Naive thymus-derived CD4-positive, alpha-beta T cell (primary cell): ENCODE results near the gene CDK5RAP2. TPM values are rescaled to one million over a fixed set of nuclear protein-coding genes. Genes with fewer than 3 reads are reported as not detected.

Source experiments
- ATAC-seq: fragments of 150-1000 bp; cut with Tn5 transposase; 2 replicates; pipeline ENCODE4 v1.10.0; 2021; ENCODE audit warnings: mild to moderate bottlenecking, moderate library complexity
- CTCF ChIA-PET: fragments of 350-600 bp; sonication (Branson Sonifier 250); formaldehyde crosslinking; loops from one replicate; lab custom pipeline; 2021; ENCODE audit warnings: antibody characterized with exemption; lab: Charles Lee
- POLR2A ChIA-PET: fragments of 350-600 bp; sonication (Branson Sonifier 250); formaldehyde crosslinking; loops from one replicate; lab custom pipeline; 2021; ENCODE audit warnings: antibody characterized with exemption, inconsistent platforms; lab: Charles Lee
- DNase-seq, 9 donors: peaks; one replicate each; pipeline versions ENCODE4 v3.0.0 to v3.0.0-alpha.2; 2020 to 2022; ENCODE audit warnings: mixed read lengths in 1 of 9
- H3K27ac ChIP-seq: one replicate; pipeline ENCODE4 v1.7.0; 2013; ENCODE audit warnings: mild to moderate bottlenecking, low read depth, low read length, moderate library complexity
- H3K27me3 ChIP-seq, 2 donors: one replicate each; pipeline ENCODE4 v1.7.0; 2013; ENCODE audit warnings: low read length in 2 of 2, mild to moderate bottlenecking in 2 of 2, moderate library complexity in 2 of 2; ENCODE audit not compliant: control insufficient read depth in 2 of 2, insufficient read depth in 2 of 2
- H3K36me3 ChIP-seq, 3 experiments: 1 replicate in 2 of 3; 2 replicates in 1 of 3; pipeline ENCODE4 v1.7.0; 2013; ENCODE audit warnings: low read length in 3 of 3, mild to moderate bottlenecking in 3 of 3, moderate library complexity in 1 of 3; ENCODE audit not compliant: insufficient read depth in 3 of 3, control insufficient read depth in 2 of 3
- H3K4me1 ChIP-seq, 2 donors: one replicate each; pipeline ENCODE4 v1.7.0; 2013; ENCODE audit warnings: low read length in 2 of 2, mild to moderate bottlenecking in 2 of 2, moderate library complexity in 1 of 2; ENCODE audit not compliant: control insufficient read depth in 2 of 2, insufficient read depth in 2 of 2
- H3K4me3 ChIP-seq: 2 replicates; pipeline ENCODE4 v1.7.0; 2013; ENCODE audit warnings: mild to moderate bottlenecking, low read length
- H3K9me3 ChIP-seq, 3 experiments: 1 replicate in 2 of 3; 2 replicates in 1 of 3; pipeline ENCODE4 v1.7.0; 2013; ENCODE audit warnings: low read length in 3 of 3; ENCODE audit not compliant: control insufficient read depth in 2 of 3
- H3K27ac Mint-ChIP-seq, 9 donors: one replicate each; pipeline ENCODE4 v1.8.0; 2020 to 2022; ENCODE audit warnings: mixed read lengths in 9 of 9, mild to moderate bottlenecking in 8 of 9, moderate library complexity in 5 of 9, inconsistent platforms in 2 of 9
- H3K27me3 Mint-ChIP-seq, 5 donors: one replicate each; pipeline ENCODE4 v1.8.0; 2021 to 2022; ENCODE audit warnings: mixed read lengths in 5 of 5, mild to moderate bottlenecking in 1 of 5
- H3K36me3 Mint-ChIP-seq, 5 donors: one replicate each; pipeline ENCODE4 v1.8.0; 2020 to 2022; ENCODE audit warnings: mixed read lengths in 5 of 5, mild to moderate bottlenecking in 3 of 5, inconsistent platforms in 1 of 5
- H3K4me1 Mint-ChIP-seq, 7 donors: one replicate each; pipeline ENCODE4 v1.8.0; 2020 to 2022; ENCODE audit warnings: mixed read lengths in 7 of 7, mild to moderate bottlenecking in 3 of 7, inconsistent platforms in 1 of 7
- H3K4me3 Mint-ChIP-seq, 10 donors: one replicate each; pipeline ENCODE4 v1.8.0; 2020 to 2022; ENCODE audit warnings: mild to moderate bottlenecking in 10 of 10, mixed read lengths in 10 of 10, moderate library complexity in 6 of 10, inconsistent platforms in 2 of 10
- H3K9me3 Mint-ChIP-seq, 11 donors: one replicate each; pipeline ENCODE4 v1.8.0; 2020 to 2022; ENCODE audit warnings: mixed read lengths in 11 of 11, mild to moderate bottlenecking in 4 of 11, inconsistent platforms in 1 of 11, moderate library complexity in 1 of 11
- intact Hi-C, 2 donors: fragments of 100-400 bp; cut with micrococcal nuclease; formaldehyde crosslinking; loops; one replicate each; pipeline ENCODE4 v1.15.1; 2023
- polyA plus RNA-seq, 2 donors: library from polyadenylated mRNA; unstranded; fragments of 300-500 nt; fragmentation: Illumina TruSeq; gene quantifications; one replicate each; pipeline ENCODE4 v1.2.3, GENCODE V29; 2021
- total RNA-seq, 6 experiments: library from RNA in 5 of 6; stranded (reverse) in 5 of 6; gene quantifications; 1 replicate in 5 of 6; 2 replicates in 1 of 6; pipeline ENCODE4 v1.2.3 and lab custom pipeline; 2021 to 2026

CDK5RAP2 gene
- total and polyA plus RNA-seq, 7 experiments from 2014 or later = 23.7 to 98.1 (median 66.7) TPM

DNA sequence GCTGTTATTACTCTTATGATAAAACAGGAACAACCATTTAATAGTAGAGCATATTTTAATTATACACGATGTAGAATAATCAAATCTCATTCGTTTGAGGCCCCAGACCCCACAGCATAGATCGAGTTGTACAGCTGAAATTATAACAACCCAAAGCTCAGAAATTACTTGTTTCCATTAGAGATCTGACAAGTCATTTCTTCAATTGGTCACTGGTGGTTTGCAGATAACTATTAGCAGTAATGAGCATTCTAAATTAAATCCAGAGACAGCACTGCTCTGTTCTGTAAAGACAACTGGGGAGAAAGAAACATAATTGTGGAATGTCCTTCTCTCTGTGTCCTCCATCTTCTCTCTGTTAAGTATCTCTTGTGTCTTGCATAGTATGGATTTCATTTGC is 12.9 kb downstream of the CDK5RAP2 start:
- Histone ChIP-seq H3K27ac (no peak overlapping the region), H3K27me3 (no peaks in the 10 kb centered on the region), H3K4me1 (peaks cover 0 to 3% of the 10 kb centered on the region in 2 donors), H3K9me3 (no peaks in the 10 kb centered on the region), H3K36me3 (peaks cover 9 to 96% (median 28%) of the 10 kb centered on the region in 3 experiments), H3K4me3 (no peak overlapping the region)
- ATAC-seq (no peak), DNase-seq (no peak)
- Mint-ChIP-seq H3K27me3 (no peaks in the 10 kb centered on the region), H3K4me1 (peaks cover 10 to 41% (median 21%) of the 10 kb centered on the region in 7 donors), H3K36me3 (peaks cover 32 to 81% (median 54%) of the 10 kb centered on the region in 5 donors), H3K4me3 (no peak overlapping the region), H3K27ac (no peak overlapping the region), H3K9me3 (peaks cover 0 to 1% (median 0%) of the 10 kb centered on the region in 11 donors)
- POLR2A ChIA-PET = no interaction called here
- intact Hi-C loops = no loop called here
- CTCF ChIA-PET = interaction anchor here (0.8 kb wide), 1 partner anchor 17 kb away, joined by 3 read pairs; no protein-coding TSS in a partner anchor

DNA sequence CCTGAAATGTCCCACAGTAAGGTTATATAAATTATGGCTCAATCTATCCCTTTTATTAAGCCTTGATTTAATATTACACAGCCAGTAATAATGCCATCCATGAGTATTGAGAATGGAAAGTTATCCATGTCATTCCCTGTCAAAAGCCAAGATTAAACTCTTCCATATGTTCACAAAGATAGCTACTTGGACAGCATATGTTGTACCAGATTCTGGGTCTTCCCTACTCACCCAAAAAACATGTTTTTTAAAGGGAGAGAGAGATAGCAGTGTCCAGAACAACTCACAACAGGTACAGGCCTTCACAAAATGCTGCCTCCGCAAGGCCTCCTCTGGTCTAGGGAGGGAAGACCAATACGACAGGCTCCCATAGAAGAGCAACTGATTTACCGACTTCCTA is 15.4 kb downstream of the CDK5RAP2 start:
- H3K4me3 ChIP-seq = no peak overlapping the region
- no peaks in the 10 kb centered on the region for H3K9me3 ChIP-seq
- no peak overlapping the region for H3K27ac ChIP-seq
- ChIA-PET POLR2A (no interaction called here), CTCF (no interaction called here)
- H3K27me3 Mint-ChIP-seq = no peaks in the 10 kb centered on the region
- intact Hi-C loops = no loop called here
- no peak overlapping the region for H3K4me3 Mint-ChIP-seq
- peak overlapping the region in 1 of 9 donors; percentile 37 for H3K27ac Mint-ChIP-seq
- peaks cover 9 to 94% (median 20%) of the 10 kb centered on the region in 3 experiments for H3K36me3 ChIP-seq
- DNase-seq = no peak
- H3K27me3 ChIP-seq = no peaks in the 10 kb centered on the region
- peaks cover 0 to 3% of the 10 kb centered on the region in 2 donors for H3K4me1 ChIP-seq
- peaks cover 0 to under 1% (median 0%) of the 10 kb centered on the region in 11 donors for H3K9me3 Mint-ChIP-seq
- ATAC-seq = no peak
- H3K36me3 Mint-ChIP-seq = peaks cover 28 to 76% (median 39%) of the 10 kb centered on the region in 5 donors
- H3K4me1 Mint-ChIP-seq = peaks cover 10 to 47% (median 19%) of the 10 kb centered on the region in 7 donors

DNA sequence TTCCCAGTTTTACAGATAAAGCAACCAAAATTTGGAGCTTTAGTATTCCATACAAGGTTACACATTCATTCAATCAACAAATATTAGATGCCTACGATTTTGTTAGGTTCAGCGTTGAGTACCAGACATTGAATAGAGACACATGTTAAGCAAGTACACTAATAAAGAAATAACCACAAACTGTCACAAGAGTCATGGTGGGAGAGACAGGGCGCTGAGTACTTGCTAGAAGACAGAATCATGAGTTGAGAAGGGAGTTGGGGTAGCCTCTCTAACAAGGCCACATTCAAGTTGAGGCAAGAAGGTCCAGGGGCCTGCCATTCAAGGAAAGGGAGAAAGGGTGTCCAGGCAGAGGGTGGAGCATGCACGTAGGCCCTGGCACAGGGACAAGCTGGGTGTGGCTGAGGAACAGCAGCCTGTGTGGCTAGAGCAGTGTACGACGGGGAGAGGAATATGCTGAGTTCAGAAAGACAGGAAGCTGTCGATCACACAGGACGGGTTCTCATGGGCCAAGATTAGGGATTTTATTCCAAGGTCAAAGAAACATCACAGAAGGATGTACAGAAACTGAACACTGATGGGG is 17.0 kb downstream of the CDK5RAP2 start:
- peaks cover 28 to 67% (median 32%) of the 10 kb centered on the region in 5 donors for H3K36me3 Mint-ChIP-seq
- no peak overlapping the region for H3K4me3 Mint-ChIP-seq
- CTCF ChIA-PET = no interaction called here
- H3K4me1 Mint-ChIP-seq = peaks cover 14 to 51% (median 21%) of the 10 kb centered on the region in 7 donors
- Histone ChIP-seq H3K36me3 (peaks cover 9 to 79% (median 15%) of the 10 kb centered on the region in 3 experiments), H3K4me3 (no peak overlapping the region), H3K27me3 (no peaks in the 10 kb centered on the region), H3K9me3 (no peaks in the 10 kb centered on the region), H3K4me1 (peaks cover 0 to 3% of the 10 kb centered on the region in 2 donors), H3K27ac (no peak overlapping the region)
- H3K27ac Mint-ChIP-seq = no peak overlapping the region
- intact Hi-C loops = no loop called here
- no peak for DNase-seq
- POLR2A ChIA-PET = no interaction called here
- H3K9me3 Mint-ChIP-seq = no peaks in the 10 kb centered on the region
- H3K27me3 Mint-ChIP-seq = no peaks in the 10 kb centered on the region
- ATAC-seq = no peak

DNA sequence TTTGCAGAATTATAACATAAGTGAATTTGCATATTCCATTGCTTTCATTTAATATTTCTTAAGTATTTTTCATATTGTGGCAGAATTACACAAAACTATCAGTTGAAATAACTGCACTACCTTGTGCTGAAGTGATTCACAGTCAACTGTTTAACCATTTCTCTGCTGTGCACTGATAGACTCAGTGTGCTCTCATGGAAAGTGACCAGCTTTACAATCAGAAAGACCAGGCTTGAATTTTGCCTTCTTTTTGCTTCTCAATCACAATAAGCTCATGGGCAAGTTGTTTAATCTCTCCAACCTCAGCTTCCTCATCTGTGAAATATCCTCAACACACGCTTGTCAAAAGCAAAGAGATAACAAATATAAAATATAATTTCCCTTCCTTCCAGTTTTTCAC is 18.3 kb downstream of the CDK5RAP2 start:
- no peaks in the 10 kb centered on the region for H3K27me3 Mint-ChIP-seq

DNA sequence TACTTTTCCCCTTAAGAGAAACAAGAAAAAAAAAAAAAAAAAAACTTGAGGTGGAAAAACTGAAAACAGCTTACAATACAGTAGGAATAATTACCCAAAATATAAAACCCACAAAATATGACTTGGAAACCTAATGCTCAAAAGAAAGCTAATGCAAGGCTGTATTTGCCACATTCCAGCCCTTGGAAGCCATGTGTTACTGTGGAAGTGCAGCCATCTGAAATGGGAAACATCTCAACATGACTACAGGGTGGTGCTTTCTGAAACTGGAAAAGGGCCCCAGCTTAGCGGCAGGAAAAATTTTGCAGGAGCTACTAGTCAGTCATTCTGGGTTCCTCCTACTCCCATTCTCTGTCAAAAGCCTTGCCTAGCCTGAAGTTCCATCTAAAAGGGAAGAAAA is 20.4 kb downstream of the CDK5RAP2 start:
- peaks cover 15 to 53% (median 26%) of the 10 kb centered on the region in 5 donors for H3K36me3 Mint-ChIP-seq
- H3K27me3 Mint-ChIP-seq = no peaks in the 10 kb centered on the region
- Histone ChIP-seq H3K9me3 (no peaks in the 10 kb centered on the region), H3K4me3 (no peak overlapping the region), H3K27ac (no peak overlapping the region), H3K4me1 (peaks cover 0 to 3% of the 10 kb centered on the region in 2 donors), H3K27me3 (no peaks in the 10 kb centered on the region), H3K36me3 (peaks cover 9 to 69% (median 12%) of the 10 kb centered on the region in 3 experiments)
- CTCF ChIA-PET = no interaction called here
- H3K4me1 Mint-ChIP-seq = peaks cover 8 to 34% (median 21%) of the 10 kb centered on the region in 7 donors
- peak overlapping the region in 1 of 9 donors; percentile 51 for H3K27ac Mint-ChIP-seq
- POLR2A ChIA-PET = no interaction called here
- H3K9me3 Mint-ChIP-seq = no peaks in the 10 kb centered on the region
- intact Hi-C loops = no loop called here
- no peak for DNase-seq
- no peak overlapping the region for H3K4me3 Mint-ChIP-seq
- ATAC-seq = no peak

More for the DNA sequence above, 18.3 kb downstream of the CDK5RAP2 start:
- DNase-seq (no peak), ATAC-seq (no peak)
- Mint-ChIP-seq H3K36me3 (peaks cover 22 to 62% (median 32%) of the 10 kb centered on the region in 5 donors), H3K4me1 (peaks cover 12 to 49% (median 22%) of the 10 kb centered on the region in 7 donors), H3K4me3 (no peak overlapping the region), H3K9me3 (no peaks in the 10 kb centered on the region), H3K27ac (no peak overlapping the region)
- Histone ChIP-seq H3K36me3 (peaks cover 9 to 75% (median 12%) of the 10 kb centered on the region in 3 experiments), H3K27me3 (no peaks in the 10 kb centered on the region), H3K27ac (no peak overlapping the region), H3K4me3 (no peak overlapping the region), H3K9me3 (no peaks in the 10 kb centered on the region), H3K4me1 (peaks cover 0 to 3% of the 10 kb centered on the region in 2 donors)
- ChIA-PET POLR2A (interaction anchor here (0.7 kb wide), 1 partner anchor 19 kb away, joined by 3 read pairs; no protein-coding TSS in a partner anchor), CTCF (no interaction called here)
- intact Hi-C loops = no loop called here

DNA sequence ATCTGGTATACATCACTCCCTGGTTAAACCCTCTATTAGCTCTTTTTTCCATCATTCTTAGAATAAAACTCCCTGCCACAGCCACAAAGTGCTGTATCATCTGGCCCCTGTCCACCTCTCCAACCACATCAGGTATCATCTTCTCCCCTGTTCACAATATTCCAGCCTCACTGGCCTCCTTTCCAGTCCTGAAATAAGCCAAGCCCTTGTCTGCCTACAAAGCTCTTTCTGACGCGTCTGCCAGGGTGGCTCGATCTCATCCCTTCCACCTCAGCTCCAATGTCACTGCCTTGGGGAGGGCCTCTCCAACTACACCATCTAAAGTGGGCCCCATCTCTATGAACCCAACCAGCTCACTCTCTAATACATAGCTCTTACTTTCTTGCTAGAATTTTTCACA is 21.5 kb downstream of the CDK5RAP2 start:
- ATAC-seq (no peak), DNase-seq (no peak)
- ChIA-PET POLR2A (interaction anchor here (1.1 kb wide), 1 partner anchor 10 kb away, joined by 3 read pairs; no protein-coding TSS in a partner anchor), CTCF (no interaction called here)
- H3K27ac Mint-ChIP-seq = peak overlapping the region in 2 of 9 donors; percentile 0 to 43
- H3K27me3 Mint-ChIP-seq = no peaks in the 10 kb centered on the region
- Histone ChIP-seq H3K36me3 (peaks cover 9 to 59% (median 9%) of the 10 kb centered on the region in 3 experiments), H3K27me3 (no peaks in the 10 kb centered on the region), H3K27ac (no peak overlapping the region), H3K4me3 (no peak overlapping the region), H3K9me3 (no peaks in the 10 kb centered on the region), H3K4me1 (peaks cover 0 to under 1% of the 10 kb centered on the region in 2 donors)
- no peak overlapping the region for H3K4me3 Mint-ChIP-seq
- no peaks in the 10 kb centered on the region for H3K9me3 Mint-ChIP-seq
- peaks cover 15 to 51% (median 29%) of the 10 kb centered on the region in 5 donors for H3K36me3 Mint-ChIP-seq
- peaks cover 8 to 28% (median 21%) of the 10 kb centered on the region in 7 donors for H3K4me1 Mint-ChIP-seq
- intact Hi-C loops = no loop called here
